SKM-1 (cell line): ENCODE measurements around the gene VSNL1.
A peak's percentile ranks its signal among the peaks of the same experiment; 100 is the strongest.

Experiments
- DNase-seq: peaks from one replicate; lab custom pipeline; 2025; ENCODE audit not compliant: unreplicated experiment; lab: John Stamatoyannopoulos, UW

Gene VSNL1

DNA sequence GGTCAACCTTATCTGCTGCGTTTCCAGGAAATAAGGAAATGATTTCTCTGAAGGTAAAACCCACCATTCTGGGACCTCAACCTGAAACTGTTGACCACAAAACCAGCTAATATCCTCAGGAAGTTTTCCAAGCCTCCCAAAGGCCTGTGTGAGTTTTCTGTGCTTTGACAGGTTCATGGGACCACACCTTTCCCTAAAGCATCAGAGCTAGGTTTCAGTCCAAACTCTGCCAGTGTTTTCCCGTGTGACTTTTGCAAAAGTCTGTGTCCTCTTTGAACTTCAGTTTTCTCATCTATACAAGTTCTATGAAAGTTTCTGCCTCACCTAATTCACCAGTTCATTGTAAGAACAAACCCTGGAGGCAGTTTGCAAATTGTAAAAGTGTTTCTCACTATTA lies 39.8 kb downstream of the VSNL1 start:
- no peak for DNase-seq

DNA sequence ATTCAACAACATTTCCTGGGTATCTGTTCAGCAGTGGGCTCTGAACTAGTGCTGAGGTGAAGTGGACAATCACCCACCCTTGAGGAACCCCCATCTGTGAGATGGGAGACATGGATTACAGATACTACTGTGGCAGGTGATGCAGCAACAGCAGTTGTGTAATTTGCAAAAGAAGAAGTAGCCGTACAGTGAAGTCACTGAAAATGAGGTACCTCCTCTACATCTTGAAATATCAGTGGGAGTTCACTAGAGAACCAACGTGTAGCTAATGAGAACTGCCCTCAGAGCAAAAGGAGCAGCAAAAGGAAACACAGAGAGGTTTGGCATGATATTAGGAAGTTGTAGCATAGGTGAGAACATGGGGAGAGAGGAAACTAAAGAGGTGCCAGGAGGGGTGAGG lies 41.3 kb downstream of the VSNL1 start:
- peak; percentile 72 for DNase-seq

DNA sequence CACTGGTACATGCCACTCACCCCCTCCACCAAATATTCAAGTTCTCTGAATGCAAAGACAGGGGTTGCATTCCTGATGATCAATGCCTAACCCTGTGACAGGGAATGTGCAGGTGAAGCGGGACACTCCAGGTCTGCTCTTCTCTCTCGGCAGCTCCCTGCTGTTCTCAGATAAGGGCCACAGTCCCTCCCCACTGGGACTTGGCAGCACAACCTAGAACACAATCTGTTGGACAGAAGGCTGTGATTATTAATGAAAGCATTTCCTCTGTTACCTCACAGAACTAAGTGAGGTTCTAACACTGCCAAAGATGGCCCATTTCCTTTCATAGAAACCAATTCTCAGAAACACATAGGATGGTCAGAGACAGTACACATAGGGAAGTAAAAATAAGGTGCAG lies 42.7 kb downstream of the VSNL1 start:
- no peak for DNase-seq

DNA sequence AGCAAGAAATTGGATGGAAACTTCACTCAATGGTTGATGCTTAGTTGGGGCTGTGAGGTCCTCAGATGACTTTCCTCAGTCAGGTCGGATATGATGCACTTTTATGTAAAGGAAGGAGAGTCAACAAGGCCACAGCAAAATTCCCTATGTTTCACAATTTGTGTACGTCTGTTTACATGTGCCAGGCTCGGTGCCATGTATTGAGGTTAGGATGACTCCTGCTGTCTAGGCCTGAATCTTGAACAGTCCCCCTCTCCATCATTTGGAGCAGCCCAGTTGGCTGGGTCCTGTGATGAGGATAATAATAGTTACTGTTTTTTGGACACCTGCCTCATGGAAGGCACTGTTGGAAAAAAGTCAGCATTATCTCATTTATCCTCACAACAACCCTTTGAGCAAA lies 43.1 kb downstream of the VSNL1 start:
- DNase-seq = no peak

DNA sequence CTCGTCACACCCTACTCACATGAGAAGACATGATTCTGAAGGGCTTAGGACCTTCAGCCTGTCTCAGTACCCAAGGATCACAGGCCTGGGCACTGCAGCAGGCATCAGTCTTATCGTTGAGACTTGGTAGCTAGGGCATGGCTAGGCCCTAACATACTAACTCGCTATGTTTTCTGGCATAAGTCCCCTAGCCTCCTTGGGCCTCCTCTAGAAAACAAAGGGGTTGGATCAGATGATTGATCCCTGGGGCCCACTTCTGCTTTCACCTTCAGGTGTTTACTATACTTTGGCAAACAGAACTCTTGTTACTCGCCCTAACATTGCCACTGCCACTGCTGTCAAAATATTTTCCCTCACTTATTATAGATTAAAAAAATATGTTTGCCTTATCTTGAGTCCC lies 44.2 kb downstream of the VSNL1 start:
- no peak for DNase-seq

DNA sequence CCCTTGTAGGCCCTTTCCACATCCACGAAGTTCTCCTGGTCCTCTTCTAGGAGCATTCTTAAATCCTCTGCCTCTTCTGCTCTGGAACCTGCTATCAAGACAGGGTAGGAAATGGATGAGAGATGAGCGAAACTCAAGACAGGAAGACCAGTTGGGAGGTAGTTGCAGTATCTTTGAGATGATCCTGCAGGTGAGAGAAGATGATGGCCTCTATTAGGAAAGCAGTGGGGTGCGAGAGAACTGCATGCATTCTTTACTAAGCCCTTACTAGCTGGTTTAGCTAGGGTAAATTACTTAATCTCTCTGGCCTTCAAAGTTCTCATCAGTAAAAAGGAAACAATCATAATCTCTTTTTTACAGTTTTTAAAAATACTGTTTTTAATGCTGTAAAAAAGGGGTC lies 47.0 kb downstream of the VSNL1 start:
- no peak for DNase-seq

DNA sequence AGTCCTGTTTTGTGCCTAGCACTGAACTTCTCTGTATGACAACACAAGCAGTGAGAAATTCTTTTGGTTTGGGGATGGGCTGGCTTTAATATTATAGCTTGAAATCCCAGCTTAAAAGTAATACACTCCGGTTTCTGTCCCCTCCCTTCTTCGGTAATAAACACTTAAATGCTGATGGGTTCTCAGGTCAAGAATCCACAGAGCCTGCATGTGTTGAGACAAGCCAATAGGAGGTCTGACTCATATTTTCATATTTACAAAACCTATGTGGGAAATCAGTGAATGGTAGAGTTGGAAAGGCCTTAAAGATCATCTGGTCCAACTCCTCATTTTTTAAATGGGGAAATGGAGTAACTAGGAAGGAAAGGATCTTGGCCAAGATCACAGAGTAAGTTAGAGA lies 47.5 kb downstream of the VSNL1 start:
- DNase-seq = no peak

DNA sequence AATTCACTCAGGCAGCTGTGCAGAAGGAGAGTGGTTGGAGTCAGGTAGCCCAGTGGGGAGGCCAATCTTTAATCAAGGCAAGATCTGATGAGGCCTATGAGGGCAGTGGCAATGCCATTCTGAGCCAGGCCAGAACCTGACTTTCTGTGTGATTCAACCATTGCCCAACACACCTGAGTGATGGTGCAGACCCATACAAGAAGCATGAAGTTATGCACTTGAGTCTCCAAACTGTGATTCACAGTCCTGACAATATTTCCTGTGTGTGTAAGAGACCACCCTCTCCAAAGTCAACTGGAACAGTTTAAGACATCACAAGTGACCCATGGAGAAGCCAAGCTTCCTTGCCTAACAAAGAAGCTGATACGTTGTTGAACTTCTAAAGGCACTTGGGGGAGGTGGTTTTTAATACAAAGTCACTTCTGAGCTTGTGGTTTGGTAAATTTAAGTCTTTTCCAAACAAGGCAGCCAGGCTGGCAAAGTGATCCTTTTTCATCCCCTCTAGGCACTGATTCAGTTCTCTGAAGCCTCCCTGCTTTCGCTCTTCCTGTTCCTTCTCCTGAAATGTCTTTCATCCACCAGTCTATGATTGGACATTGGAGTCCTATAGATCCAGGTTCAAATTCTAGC lies 49.0 kb downstream of the VSNL1 start:
- DNase-seq = no peak

DNA sequence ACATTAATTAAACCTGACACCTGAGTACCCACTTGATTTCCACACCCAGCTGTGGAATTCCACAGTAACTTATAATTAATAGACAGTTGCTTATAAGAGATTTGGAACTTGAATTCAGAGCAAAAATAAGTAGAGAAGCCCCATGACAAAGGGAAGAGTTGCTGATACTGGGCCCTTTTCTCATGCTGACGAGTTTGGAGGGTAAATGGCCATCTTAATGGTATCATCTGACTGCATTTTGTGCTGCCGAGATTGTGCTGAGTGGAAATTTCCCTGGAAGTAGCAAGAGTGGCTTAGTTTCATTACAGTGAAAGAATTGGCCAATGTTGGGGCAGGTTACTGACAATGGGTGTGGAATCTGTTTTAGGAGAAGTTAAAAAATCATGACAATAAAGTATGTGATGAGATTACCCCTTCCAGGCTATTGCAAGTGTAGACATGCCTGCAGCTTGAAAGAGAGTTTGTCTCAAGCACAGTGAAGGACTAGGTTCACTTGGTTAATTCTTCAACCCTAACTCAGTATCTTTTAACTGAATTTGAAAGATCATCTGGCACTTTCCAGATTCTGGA lies 49.9 kb downstream of the VSNL1 start:
- DNase-seq = no peak

DNA sequence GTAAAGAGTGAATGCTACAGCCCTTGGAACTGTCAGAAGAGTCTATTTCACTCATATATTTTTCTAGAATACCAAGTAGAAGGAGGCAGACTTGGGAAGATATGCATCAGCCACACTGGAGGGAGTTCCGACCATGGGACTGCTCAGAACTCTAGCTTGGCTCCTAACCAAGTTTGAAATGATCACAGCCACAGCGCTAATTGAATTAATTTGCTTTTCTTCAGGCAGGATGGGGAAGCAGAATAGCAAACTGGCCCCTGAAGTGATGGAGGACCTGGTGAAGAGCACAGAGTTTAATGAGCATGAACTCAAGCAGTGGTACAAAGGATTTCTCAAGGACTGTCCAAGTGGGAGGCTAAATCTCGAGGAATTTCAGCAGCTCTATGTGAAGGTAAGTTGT lies 51.4 kb downstream of the VSNL1 start:
- no peak for DNase-seq

DNA sequence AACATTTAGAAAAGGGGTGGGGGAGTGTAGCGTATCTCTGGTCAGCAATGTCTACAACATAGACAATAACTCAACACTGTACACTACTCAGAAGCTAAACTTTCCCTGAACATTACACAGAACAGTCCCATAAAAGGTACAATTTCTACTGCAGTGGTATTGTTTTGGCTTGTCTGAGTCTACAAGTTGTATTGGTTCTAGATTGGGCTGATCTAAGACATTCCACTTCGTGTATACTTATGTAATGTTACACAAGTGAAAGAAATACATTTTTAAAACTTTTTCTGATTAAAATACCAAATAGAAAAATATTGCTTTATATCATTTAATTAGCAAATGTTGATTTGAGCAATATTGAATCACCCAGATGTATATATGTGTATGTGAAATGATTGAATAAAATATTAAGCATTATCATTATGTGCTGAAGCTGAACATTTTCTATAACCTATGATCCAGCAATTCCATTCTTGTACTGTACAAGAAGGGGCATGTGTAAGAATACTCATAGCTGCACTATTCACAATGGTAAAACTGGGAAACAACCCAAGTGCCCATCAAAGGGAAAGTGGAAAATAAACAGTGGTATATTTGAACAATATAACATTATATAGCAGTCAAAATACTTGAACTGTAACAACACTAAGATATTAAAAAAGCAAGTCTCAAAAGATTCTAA lies 52.4 kb downstream of the VSNL1 start:
- no peak for DNase-seq

DNA sequence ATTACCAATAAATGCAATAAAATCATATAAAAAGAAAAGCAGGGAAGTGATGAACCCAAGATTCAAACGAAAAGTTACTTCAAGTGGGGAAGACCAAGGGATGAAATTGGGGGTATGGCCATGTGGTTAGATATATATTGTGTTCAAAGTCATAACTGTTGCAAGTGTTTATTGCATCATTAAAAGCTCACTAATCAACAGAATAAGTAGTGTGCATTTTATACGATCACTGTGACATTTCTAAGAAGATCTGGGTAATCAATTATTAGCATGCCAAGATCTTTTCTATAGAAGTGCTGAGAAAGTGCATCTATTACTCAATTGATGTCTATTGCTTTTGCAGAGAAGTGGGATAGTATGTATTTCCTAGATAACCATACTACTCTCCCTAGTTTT lies 52.9 kb downstream of the VSNL1 start:
- DNase-seq = no peak

DNA sequence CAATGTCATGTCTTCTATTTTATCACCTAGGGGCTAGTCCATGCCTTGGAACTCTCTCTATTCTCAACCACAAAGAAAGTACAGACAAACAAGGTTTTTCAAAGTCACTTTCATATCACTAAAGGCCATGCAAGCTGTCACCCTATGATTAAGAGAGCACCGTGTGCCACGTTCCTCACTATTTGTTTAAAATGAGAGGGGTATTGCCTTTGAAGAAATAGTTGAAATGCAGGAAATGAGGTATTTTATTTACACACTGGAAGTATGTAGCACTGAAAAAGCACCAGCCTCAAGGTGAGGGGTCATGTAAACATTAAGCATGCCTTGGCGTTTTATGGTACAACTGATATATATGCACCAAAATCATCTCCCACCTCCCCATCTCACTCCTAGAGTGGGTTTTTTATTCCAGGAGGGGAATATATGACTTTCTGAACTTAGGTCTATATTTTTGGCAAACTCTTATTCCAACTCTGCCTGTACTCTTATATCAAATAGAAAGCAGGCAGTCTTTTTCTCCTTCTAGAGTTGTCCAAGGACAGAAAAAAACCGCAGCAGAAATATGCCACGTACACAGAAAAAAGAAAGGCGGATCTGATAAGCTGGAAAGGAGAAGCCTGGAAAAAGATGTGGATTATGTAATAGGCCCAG lies 53.5 kb downstream of the VSNL1 start:
- DNase-seq = no peak

DNA sequence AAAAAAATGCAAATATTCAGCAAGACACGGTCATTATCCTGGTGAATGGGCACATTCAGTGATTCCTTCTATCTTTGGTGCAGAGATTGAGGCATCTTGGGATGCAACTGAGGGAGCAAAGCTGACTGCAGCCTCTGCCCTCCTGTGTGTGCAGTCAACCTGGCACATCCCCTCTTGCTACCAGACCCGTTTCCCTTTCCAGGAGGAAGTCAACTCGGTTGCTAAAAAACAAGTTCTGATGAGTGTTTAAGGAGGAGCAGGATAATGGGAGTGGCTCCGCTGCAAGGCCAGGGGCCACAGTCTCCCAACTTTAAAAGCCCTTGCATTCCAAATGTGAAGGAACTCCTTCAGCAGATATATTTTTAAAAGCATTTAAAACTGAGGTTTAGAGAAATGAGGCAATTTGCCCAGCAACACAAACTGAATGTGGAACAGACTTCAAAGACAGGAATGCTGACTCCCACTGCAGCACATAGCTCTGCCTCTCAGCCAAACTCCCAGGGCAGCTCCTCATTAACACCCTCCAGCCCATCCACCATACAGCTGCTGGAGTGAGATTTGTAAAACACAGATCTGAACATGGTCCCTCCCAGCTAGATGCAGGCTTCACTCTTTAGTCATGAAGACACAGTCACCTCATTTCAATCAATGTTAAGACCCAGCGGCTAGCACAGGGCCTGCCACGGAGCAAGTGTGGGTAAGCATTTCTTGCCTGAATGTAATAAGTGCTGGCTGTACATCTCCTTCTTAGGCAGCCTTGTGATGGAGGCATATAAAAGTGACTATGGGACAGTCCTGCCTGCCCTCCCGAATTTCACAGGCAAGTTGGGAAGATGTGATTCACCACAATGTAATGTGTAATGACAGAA lies 54.3 kb downstream of the VSNL1 start:
- DNase-seq = no peak

DNA sequence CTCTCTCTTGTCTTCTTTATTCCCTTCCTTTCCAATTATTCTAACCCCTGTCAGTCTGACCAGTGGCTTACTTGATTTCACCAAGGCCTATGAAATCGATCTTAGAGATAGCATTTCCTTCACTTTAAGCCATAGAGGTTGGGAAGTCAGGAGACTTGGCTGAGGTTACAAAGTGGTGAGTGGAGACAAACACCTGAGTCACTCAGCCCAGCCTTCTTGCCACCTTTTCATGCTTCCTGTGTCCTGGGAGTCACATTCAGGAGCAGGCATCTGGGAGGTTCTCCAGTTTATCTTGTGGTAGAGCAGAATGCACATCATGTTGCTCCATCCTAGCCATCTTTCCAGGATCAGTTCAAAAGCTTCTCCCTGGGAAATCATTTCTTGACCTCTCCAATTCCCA lies 59.1 kb downstream of the VSNL1 start:
- DNase-seq = no peak

DNA sequence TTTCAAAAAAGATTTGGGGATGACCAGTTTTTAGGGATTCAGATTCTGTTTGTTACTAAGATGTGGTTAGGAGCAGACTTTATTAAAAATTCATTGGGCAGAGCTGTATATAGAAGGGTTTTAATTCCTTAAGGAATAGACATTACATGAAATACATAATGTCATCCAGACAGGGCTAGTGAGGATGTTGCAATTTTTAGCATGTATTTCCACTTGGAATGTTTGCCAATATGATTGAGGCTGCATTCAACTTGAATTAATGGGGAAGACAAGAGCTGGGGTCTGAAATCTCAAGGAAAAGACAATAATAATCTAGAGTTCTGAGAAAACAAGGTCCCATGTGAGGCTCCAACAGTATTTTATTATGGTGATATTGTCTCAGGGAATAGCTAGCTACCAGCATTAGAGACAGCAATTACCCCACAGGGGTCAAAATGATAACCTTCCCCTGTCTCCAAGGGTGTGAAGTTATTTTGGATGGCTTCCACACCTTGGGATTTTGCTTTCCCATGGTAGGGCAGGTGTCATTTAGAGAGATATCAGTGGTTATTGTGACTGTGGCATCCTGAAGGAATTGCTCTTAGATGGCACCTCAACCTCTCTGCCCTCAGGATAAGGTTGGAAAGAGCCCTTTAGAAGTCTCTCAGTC lies 60.2 kb downstream of the VSNL1 start:
- no peak for DNase-seq

DNA sequence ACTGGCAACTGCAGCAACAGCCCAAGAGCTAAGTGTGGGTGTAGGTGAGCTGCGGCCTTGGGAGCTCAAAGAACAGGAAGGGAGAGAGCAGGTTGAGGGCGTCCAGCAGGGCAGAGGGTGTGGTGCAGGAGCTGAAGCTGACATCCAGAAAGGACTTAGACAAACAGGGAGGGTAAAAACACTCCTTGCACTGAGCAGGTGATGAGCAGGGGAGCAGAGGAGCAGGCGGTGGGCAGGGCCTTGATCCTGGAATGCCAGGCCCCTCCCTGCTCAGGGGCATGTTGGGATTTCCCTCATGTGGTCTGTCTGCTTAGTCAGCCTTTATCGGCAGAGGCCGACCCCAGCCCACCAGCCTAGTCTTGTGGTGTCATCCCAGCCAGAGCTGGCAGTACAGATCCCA lies 63.6 kb downstream of the VSNL1 start:
- DNase-seq = no peak

DNA sequence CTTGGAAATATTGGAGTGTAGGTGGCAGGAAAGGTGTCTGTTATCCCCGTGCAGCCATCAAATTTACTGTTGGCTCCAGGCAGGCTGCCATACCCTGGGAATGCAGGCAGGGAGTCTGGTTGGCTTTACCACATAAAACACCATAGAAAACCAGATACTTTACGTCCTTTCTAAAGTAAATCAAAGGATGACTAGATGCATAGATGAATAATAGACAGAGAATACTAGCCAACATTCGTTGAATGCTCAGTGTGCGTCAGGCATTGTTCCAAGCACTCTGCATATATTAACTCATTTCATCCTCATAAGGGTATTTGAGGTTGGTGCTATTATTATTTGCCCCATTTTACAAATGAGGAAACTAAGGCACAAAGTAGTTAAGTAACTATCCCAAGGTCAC lies 65.2 kb downstream of the VSNL1 start:
- no peak for DNase-seq

DNA sequence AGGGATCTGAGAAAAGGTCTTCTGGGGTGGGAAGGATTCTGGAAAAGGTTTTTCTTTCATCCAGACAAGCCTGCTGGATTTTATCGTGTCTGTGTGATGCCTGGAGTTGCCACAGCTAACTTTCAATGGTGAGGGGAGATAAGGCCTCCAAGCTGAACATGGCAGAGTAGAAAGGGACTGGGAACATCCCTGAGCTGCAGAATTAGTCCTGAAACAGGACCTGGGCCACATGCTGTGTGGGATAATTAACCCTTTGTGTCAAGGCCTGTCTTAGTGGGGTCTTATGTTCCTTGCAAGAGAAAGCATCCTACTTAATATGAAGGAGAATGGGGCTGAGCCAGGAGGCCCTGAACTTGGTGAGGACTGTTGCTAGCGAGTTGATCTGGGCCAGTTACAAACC lies 66.4 kb downstream of the VSNL1 start:
- DNase-seq = no peak

DNA sequence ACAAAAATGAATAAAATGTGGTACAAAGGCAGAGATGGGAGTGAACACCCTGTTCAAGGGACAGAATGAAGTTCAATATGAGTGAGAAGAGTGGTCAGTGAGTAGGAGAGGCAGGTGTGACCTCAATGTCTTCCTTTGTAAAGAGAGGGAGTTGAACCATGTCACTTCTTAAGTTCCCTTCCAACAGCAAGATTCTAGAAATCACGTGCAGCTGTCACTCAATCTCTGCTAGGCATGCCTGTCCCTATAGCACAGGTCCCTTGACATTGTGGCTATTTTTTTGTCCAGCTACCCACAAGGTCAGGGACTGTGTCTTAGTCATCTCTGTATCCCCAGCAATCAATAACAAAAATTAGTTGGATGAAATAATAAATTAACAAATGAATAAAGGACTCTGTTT lies 66.9 kb downstream of the VSNL1 start:
- no peak for DNase-seq

DNA sequence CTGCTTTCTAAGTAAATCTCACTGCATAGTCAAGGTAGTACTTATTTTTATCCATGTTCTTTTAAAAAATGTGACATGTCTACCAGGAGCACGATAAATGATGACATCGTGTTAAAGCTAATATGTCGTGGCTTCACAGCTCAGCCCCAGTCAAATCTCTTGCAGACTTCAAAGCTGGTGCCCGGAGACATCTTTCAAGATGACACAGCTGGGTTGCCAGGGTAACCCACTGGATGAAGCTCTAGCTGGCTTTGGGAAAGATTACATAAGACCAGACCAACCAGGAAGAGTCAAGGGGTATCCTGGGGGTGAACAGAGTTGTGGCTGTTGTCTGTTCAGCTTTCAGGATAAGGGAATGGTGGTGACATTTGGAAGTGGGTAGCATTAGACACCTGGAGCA lies 67.8 kb downstream of the VSNL1 start:
- no peak for DNase-seq
